Measurements from ENCODE around the gene PELI1.

The PELI1 gene

GRCh38 chr2:64049633-64050220 lies 94.5 kb downstream of the PELI1 start (continued):
- peak; percentile 45; the same call in 1 of the 2 replicates for TF ChIP-seq PRDM1 (tag by site-specific recombination; IDR thresholded peaks at IDR 0.05)
- TF ChIP-seq PATZ1 (tag by site-specific recombination; IDR thresholded peaks at IDR 0.05) = no peak
- no peak for TF ChIP-seq ZNF529 (tag by site-specific recombination; IDR thresholded peaks at IDR 0.05; ENCODE audit: insufficient replicate concordance)
- no peak for TF ChIP-seq ZNF174 (tag by site-specific recombination; IDR thresholded peaks at IDR 0.05)
- TF ChIP-seq KLF1 (tag by site-specific recombination; IDR thresholded peaks at IDR 0.05) = no peak
- TF ChIP-seq ZNF138 (tag by site-specific recombination; IDR thresholded peaks at IDR 0.05; ENCODE audit: borderline replicate concordance) = no peak
- peak; percentile 44; the same call in 1 of the 2 replicates for TF ChIP-seq TRIM28 (IDR thresholded peaks at IDR 0.05; ENCODE audit: borderline replicate concordance, low read length)
- TF ChIP-seq ZBTB44 (tag by site-specific recombination; IDR thresholded peaks at IDR 0.05) = no peak
- 0 out of 2 replicates have a peak, but pooled peaks have one; percentile 13 for TF ChIP-seq PRDM10 (tag by site-specific recombination; IDR thresholded peaks at IDR 0.05)
- no peak for TF ChIP-seq ZSCAN5A (tag by site-specific recombination; IDR thresholded peaks at IDR 0.05)
- TF ChIP-seq ZNF175 (tag by site-specific recombination; IDR thresholded peaks at IDR 0.05) = no peak
- TF ChIP-seq INSM2 (tag by site-specific recombination; IDR thresholded peaks at IDR 0.05) = no peak
- peak; percentile 93 for TF ChIP-seq ZNF654 (tag by site-specific recombination; IDR thresholded peaks at IDR 0.05; ENCODE audit: low read depth)
- no peak for TF ChIP-seq ZNF16 (tag by site-specific recombination; IDR thresholded peaks at IDR 0.05; ENCODE audit: low read depth)
- no peak for TF ChIP-seq ZNF571 (tag by site-specific recombination; IDR thresholded peaks at IDR 0.05)
- no peak for TF ChIP-seq ZNF585B (tag by site-specific recombination; IDR thresholded peaks at IDR 0.05)
- 0 out of 2 replicates have a peak, but pooled peaks have one; percentile 13 for TF ChIP-seq ZNF362 (tag by site-specific recombination; IDR thresholded peaks at IDR 0.05)
- peak; percentile 85 for TF ChIP-seq CTCF (tag by site-specific recombination; IDR thresholded peaks at IDR 0.05)
- no peak for TF ChIP-seq OSR2 (tag by site-specific recombination; IDR thresholded peaks at IDR 0.05)
- no peak for TF ChIP-seq ZNF350 (tag by site-specific recombination; IDR thresholded peaks at IDR 0.05)
- no peak for TF ChIP-seq ZBTB6 (tag by site-specific recombination; IDR thresholded peaks at IDR 0.05)
- peak; percentile 91 for TF ChIP-seq ZBTB17 (tag by site-specific recombination; IDR thresholded peaks at IDR 0.05)
- no peak for TF ChIP-seq IKZF3 (tag by site-specific recombination; IDR thresholded peaks at IDR 0.05)
